Hematopoietic multipotent progenitor cell (in vitro differentiated cells): ENCODE measurements around the gene PPP6R2. TPM values are rescaled to one million over a fixed set of nuclear protein-coding genes. Genes with fewer than 3 reads are reported as not detected.
A peak's percentile ranks its signal among the peaks of the same experiment; 100 is the strongest.

Source experiments
- DNase-seq, 3 donors: peaks; one replicate each; pipeline ENCODE4 v3.0.0-alpha.2; 2011 to 2015; ENCODE audit warnings: low read depth in 2 of 3, low spot score in 2 of 3
- total RNA-seq: library from RNA; depleted of rRNA; stranded (reverse); fragments of >200 nt; gene quantifications from one replicate; pipeline ENCODE4 v1.2.3, GENCODE V29; 2012

Gene PPP6R2
- total RNA-seq, 1 donor: 70.3 TPM

DNA sequence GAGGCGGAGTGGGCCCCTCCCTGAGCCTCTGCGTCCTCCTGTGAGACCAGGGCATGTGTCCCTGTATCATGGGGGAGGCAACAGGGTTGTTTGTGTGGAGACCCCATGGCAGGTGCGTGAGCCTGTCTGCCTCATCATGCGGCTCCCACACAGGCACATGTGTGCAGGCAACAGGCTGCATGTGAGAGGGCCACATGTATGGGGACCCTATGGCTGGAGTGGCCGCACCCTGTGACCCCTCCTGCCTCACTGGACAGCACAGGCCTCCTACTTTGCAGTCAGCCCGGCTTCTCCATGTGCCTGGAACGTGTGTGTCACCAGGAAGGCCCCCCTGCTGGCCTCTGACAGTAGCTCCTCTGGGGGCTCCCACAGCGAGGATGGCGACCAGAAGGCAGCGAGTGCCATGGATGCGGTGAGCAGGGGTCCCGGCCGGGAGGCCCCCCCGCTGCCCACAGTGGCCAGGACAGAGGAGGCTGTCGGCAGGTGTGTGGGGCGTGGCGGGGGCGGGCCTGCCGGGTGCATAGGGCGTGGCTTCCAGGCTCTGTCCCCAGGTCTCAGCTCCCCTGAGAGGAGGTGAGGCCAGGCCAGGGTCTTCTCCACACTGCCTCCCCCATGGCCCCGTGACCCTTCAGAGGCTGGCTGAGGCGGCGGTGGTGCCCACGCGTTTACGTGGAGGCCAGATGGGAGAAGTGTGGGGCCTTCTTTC, 97.6 kb downstream of the PPP6R2 start:
- no peak for DNase-seq

DNA sequence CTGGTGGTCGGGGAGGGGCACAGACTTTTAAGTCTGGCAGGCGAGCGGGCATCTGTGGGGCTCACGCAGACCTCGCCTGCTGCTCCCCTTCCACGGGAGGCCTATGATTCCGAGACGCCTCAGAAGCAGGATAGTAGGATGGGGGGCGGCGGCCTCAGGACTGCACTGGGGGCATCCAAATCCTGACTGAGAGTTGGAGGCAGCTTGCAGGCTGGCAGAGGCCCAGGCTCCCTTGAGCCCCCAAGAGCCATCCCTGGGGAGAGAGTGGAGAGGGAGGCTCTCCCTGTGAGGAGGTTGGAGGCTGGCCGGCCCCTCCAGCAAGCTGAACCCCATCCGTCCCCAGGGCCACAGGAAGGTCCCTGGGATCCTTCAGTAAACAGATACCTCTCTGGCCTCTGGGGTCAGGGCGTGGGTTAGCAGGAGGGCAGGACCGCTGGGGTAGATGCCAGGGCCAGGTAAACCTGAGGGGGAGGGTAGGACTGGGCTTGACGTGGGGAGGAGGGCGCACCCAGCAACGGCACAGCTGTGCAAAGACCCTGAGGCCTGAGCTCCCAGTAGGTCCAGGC, 98.4 kb downstream of the PPP6R2 start:
- no peak for DNase-seq

DNA sequence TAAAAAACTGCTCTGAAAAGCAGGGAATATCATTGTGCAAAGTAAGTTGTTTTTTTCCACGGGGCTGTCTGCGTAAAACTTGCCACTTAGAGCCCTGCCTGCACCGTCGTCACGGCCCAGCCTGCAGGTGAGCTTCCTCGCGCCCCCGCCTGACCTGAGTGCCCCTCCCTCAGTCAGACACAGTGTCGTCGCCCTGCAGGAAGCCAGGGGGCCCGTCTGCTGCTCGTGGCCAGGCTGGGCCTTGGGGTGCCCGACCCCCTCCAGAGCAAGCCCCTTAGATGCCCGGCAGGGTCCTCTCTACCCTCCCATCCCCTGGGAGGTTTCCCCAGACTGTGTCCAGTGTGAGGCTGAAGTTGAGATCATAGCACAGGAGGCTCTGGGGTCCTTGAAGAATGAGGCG, 100.1 kb downstream of the PPP6R2 start:
- DNase-seq: no peak

DNA sequence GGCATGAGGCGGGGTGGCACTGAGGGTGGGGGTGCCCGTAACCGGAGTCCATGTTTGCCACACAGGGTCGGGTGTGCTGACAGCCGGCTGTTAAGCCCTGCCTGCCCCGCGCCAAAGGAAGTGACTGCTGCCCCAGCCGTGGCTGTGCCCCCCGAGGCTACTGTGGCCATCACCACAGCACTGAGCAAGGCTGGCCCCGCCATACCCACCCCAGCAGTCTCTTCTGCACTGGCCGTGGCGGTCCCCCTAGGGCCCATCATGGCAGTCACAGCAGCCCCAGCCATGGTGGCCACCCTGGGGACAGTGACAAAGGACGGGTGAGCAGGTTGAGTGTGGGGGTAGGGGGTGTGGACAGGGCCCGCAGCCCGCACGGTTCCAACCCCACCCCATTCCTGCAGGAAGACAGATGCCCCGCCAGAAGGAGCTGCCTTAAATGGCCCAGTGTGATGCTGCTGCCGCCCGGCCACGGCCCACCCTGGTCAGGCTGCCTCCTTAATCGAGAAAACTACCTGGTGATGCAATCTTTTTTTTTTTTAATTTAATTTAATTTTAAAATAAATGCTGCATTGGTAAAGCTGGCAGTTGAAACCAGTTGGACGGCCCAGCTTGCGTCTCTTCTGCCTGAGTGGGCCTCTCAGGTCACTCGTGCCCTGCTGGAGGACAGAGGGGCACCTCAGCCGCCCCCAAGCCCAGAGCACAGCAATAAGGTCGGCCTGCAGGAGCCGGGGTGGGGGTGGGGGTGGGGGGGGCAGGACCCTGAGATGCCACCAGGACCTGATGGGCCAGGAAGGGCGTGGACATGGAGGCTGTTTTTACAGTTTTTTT, 100.9 kb downstream of the PPP6R2 start:
- DNase-seq: no peak

DNA sequence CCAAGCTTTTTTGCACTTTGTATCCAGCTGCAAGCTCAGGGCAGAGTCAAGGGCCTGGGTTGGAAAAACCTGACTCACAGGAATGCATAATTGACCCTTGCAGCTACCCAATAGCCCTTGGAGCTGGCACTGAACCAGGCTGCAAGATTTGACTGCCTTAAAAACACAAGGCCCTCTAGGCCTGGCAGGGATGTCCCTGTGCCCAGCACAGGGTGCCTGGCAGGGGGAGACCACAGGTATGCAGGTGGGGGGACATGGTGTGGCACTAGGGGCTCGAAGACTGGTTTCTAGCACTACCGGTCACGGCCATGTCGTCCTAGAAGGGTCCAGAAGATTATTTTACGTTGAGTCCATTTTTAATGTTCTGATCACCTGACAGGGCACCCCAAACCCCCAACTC, 101.5 kb downstream of the PPP6R2 start:
- no peak for DNase-seq

DNA sequence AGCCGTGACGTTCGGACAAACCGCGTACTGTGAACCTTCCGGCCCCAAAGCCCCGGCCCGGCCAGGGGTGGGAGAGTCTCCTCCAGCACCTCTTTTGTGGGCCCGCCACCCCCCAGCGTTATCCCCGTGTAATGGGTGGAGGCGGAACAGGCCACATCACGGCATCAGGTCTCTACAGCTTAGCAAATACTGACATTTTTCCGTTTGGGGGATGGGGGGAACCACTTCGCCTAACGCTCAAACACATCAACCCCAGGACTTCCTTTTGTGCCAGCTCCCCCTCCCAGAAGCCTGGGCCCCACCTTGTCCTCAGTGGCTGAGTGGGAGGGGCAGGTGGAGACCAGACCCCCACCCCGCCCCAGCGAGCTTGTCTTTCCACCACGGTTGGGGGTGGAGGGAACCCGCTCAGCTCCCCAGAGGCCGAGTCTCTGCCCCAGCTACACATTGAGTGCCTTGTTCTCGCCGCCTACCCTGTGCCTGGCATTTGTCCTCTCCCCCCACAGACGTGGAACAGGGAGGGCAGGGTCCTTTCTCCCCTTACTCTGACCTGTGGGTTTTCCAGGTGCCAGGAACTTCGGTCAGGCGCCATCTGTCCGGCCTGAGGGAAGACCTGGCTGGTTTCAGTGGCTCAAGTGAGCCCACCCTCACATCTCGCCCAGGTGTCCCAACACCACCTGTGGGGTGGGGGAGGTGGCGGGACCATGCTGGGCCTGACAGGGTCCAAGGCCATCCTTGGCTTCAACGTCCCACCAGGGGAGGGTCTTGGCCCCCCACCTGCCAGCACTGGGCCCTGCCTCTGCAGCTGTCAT, 102.1 kb downstream of the PPP6R2 start:
- DNase-seq: peak in 1 of 3 donors; percentile 73

DNA sequence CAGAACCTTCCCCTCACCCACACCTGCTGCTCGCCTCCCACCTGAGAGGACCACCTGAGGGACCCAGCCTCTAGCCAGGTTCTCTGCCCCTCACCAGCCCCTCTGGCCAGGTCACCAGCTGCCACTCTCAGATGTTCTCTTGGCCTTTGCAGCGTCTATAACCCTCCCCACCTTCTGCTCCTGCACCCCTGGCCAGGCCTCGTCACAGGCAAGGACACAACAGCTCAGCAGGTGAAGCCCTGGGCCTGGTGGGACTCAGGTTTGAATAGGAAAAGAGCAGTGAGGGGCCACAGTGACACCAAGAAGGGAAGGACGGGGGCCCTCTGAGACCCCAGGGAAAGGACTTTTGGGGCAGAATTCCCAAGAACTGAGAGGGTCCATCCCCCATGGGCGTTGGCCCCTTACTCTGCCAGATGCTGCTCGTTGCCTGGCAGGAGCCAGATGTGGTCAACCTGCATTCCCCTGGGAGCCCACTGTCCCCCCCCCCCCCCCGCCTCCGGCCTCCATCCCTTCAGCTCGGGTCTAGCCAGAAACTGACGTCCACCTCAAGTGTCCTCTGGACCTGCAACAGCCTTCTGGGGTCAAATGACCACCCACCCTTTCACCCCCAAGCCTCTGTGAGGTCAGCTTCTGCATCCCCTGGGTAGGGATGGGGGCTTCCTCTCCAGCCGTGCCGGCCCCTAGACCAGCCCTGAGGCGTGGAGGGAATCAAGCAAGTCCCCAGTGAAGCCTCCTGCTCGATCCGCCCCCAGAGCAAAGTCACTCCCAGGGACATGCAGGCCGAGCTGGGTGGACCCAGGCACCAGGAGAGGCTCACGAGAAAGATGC, 103.0 kb downstream of the PPP6R2 start:
- DNase-seq: no peak

DNA sequence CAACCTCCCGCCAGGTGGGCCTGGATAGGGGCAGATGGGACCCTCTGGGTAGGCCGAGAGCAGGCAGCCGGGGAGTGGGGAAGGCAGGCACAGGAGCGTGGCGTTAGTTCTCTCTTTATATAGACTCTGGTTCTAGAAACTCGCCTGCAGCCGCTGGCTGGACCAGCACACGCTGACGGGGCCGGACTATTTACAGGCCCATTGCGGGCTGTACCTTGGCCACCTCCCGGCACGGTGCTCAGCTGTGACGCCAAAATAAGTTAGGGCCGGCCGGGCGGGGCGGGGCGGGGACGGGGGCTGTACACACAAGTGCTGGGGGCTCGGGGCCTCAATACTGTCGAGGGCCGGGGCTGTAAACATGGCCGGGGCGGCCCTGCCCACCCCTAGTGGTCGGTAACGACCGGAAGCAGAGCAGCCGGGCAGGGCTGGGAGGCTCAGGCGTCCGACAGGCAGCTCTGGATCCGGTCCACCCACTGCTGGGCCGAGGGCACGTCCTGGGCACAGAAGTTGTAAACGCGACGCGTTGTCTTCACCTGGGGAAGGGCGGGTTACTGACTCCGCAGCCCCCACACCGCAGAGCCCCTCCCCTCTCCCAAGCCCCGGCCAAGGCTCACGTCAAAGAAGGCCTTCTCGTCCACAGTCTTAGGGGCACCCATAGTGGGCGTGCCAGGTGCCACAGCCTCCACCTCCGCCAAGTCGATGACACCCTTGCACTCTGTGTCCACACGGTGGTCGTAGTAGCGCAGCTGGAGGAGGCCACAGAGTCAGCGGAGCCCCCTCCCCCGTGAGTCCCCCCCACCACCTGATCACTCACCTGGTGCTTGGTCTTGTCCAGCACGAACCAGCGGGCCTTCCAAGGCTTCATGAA, 103.8 kb downstream of the PPP6R2 start:
- DNase-seq: no peak

DNA sequence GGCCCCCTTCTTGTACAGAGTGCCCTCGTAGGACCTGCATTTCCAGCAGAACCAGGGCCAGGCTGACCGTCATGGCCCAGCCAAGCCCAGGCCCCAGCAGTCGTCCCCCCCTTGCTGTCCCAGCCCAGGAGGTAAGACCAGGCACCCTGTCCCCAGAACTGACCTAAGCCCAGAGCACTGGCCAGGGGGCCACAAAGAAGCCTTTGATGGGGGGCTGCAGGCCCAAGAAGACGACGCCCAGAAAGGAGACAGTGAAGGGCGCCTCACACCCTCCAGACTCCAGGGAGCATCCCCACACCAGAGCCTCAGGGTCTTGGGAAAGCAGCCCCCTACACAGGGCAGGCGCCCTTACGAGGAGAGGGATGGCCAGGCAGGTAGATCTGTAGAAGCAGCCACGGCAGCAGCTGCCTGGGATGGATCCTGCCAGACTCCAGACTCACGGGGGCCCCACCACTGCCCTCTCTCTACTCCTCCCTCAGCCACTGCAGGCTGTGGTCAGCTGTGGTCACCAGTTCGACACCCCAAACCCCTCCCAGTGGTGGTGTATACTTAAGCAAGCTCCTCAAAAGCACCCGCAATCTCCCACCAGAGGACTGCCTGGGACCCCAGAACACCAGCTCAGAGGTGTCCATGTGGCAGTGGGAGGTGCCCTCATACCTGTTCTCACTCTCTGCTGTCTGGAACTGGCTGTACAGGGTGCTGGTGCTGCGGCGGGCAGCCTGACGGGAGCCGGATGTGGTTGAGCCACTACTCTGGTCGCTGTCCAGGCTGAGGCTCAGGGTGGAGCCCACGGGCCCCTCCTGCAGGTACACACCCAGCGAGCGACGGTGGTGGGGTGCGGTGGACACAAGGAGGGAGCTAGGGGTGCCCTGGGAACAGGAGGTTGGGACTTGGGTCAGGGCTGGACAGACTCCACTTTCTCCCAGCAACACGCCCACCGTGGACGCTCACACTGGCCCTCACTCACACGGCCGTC, 104.7 kb downstream of the PPP6R2 start:
- DNase-seq: no peak

DNA sequence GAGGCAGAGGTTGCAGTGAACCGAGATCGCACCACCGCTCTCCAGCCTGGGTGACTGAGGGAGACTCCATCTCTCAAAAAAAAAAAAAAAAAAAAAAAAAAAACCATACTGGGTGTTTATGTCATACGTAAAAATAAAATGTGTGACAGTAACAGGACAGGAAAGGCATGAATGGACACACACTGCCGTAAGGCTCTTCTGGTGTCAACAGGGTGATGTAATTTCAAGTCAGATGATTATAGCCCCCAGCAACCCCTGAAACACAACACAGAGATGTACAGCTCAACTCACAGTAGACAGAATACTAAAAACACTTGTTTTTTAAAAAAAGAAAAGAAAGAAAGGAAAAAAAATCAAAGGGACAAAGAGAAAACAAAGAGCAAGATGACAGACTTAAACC, 109.5 kb downstream of the PPP6R2 start:
- no peak for DNase-seq

DNA sequence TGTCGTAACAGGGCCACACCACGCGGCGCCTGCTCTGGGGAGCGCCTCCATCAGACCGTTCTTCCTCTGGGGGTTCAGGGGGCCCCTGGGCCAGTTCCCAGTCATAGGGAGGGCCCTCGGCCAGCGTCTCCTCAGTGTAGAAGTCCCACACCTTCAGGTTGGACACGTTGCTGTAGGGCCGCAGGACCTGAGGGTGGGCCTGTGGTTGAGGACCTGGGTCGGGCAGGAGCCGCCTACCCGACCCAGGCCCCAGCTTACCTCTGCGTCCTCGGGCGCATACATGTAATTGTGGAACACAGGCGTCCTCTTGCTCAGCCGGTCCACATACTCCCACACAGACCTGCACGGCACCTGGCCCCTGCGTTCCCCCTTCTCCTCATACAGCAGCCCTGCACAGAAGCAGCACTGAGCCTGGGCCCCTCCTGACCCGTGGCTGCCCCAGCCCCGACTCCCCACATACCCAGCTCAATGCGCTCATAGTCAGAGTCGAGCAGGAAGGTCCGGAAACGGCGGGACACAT, 111.5 kb downstream of the PPP6R2 start:
- DNase-seq: no peak

DNA sequence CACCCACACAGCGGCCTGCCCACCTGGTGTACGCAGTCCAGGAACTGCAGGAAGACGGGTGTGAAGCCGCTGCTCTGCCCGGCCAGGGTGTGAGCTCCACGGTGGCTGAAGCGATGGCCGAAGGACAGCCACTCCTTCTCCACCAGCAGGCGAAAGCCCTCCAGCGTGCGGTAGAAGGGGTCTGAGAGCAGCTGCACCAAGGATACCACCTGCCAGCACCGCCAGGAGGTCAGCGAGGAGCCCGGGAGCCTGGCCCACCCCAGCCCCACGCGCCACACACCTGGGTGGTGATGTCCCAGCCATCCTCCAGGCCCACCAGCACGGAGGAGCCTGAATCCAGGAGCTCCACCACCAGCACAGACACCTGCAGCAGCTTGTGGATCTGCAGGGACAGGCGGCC, 112.1 kb downstream of the PPP6R2 start:
- no peak for DNase-seq

DNA sequence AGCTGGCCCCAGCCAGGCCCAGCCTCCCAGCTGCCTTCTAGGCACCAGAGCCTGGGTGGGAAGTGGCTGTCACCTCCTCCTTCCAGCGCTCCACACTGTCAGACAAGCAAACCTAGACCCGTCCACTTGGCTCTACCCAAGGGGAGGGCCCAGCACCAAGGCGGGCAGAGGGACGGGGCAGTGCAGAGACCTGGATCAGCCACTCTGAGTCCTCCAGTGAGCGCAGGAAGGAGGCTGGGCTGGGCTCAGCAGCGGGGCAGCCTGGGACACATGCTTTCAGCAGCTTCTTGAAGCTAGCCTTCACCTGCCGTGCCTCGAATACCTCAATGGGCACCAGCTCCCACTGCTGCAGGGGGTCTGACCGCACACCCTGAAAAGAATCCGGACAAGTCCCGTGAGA, 112.9 kb downstream of the PPP6R2 start:
- DNase-seq: no peak

DNA sequence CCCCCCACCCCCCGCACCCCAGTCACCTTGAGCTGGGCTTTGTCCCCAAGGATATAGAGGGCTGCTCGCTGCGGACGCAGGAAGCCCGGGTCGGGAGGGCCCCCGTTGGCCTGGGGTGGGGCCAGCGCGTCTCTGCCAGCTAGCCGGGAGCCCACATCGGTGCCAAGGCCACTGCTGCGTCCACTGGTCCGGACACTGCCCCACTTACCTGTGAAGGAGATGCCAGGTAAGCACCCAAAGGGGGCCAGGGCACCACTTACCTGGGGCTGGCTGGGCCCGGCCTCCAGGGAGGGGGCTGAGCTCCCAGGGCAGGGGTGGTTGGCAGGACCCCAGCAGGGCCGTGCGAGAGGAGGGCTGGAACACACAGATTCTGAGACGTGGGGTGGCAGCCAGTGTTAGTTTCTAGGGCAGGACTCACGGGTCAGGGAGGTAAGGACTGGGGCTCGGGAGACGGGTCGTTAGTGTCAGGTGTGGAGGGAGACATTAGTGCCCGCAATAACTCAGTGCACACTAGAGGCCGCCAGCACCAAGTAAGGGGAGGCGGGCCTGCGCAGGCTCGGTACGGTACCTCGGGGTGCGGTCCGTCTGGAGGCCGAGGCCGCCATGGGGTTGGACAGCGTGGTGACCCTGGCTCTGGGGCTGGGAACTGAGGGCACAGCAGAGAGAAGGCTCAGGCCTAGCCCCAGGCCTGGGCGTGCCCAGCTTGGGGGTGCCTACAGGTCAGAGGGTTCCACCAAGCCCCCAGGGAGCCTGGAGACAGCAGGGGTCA, 113.5 kb downstream of the PPP6R2 start:
- DNase-seq: peak in 1 of 3 donors; percentile 19

DNA sequence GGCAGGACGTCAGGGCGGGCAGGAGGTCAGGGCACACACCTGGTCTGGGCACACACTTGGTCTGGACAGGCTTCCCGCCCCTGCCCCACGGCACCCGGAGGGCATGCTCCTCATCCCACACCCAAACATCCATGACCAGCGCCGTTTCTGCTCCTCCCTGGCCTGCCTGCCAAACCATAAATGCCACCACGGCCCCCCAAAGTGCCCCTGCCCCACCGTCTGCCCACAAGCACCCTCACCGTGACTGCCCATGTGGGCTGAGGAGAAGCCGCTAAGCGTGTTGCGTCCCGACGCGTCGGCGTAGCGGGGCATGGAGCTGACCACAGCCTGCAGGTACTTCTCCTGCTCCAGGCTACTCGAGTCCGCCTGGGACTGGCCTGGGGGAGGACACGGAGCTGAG, 115.9 kb downstream of the PPP6R2 start:
- DNase-seq: no peak

DNA sequence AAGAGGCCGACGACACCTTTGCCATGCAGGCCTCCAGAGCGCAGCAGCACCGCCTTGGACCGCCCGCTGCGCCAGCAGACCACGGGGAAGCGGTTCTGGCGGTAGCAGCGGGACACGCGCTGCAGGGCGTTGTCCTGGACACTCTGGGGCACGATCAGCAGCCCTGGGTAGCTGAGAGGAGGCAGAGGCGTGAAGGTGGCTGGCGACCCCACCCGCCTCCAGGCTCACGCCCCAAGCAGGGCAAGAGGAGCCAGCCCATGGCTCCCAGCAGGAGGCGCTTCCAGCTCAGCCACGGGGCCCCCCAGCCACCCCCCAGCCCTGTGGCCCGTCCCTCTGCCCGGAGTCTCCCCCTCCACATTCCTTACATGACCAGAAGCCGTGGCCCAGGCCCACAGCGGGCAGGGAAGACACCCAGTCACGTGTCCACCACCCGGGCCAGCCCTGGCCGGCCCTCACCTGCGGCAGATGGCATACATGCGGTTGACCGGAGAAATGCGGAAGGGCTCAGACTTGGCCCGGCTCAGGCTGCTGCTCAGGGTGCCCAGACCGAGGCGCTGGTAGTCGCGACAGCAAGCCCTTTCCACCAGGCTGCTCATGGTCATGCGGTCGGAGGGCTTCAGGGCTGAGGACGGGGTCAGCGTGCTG, 116.5 kb downstream of the PPP6R2 start:
- no peak for DNase-seq

DNA sequence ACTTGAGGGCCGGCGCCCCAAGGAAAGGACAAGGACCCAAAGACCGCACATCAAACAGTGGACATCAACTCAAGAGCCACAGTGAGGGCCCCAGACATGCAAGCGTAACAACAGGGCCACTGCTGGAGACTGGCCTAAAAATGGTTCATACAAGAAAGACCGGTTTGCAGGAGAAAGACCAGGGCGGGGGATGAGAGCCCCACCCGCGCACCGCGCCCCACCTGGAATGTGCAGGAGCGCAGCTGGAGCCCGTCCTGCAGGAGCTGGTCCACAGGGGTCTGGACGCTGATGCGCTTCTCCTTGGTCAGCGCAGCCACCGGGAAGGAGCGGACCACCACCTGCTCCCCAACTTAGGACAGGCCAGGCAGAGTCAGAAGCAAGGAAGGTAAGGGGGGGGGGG, 117.8 kb downstream of the PPP6R2 start:
- DNase-seq: no peak
